Urothelium cell line (cell line): ENCODE results near the gene AGBL5.

Source experiments
- DNase-seq: peaks from one replicate; pipeline ENCODE4 v3.0.0; 2011; ENCODE audit warnings: low spot score, mixed read lengths
- FAIRE-seq: peaks from 2 replicates; lab custom pipeline; 2011; peaks lifted over from hg19 to GRCh38; lab: Jason Lieb, UNC

The AGBL5 gene

GRCh38 chr2:27050996-27051901 is at the start of gene AGBL5:
Gene AGBL5, plus strand, starts transcription at chr2:27051668. Its CDS starts 1,291 bp downstream, at chr2:27052959.
- peak; percentile 100 for DNase-seq
- FAIRE-seq, result peak; percentile 37

GRCh38 chr2:27001950-27002349 is 49.5 kb upstream of the AGBL5 start:
- FAIRE-seq (no peak), DNase-seq (no peak)

GRCh38 chr2:27003007-27003406 is 48.5 kb upstream of the AGBL5 start:
- FAIRE-seq (no peak), DNase-seq (no peak)

- DNase-seq, result no peak
Measured at GRCh38 chr2:27003857-27004256, 47.6 kb upstream of the AGBL5 start.

GRCh38 chr2:27006602-27007415 is 44.7 kb upstream of the AGBL5 start:
- DNase-seq, result no peak
- FAIRE-seq, result no peak

More at GRCh38 chr2:27003857-27004256, 47.6 kb upstream of the AGBL5 start:
- no peak for FAIRE-seq

GRCh38 chr2:27007416-27008374 is 43.8 kb upstream of the AGBL5 start:
- DNase-seq (no peak), FAIRE-seq (no peak)

GRCh38 chr2:27008678-27009077 is 42.8 kb upstream of the AGBL5 start:
- FAIRE-seq (no peak), DNase-seq (no peak)

GRCh38 chr2:27009083-27009482 is 42.4 kb upstream of the AGBL5 start:
- DNase-seq (no peak), FAIRE-seq (no peak)

GRCh38 chr2:27009716-27010115 is 41.8 kb upstream of the AGBL5 start:
- no peak for DNase-seq
- no peak for FAIRE-seq

GRCh38 chr2:27010139-27010538 is 41.3 kb upstream of the AGBL5 start:
- DNase-seq, result no peak
- no peak for FAIRE-seq

GRCh38 chr2:27013738-27014137 is 37.7 kb upstream of the AGBL5 start:
- FAIRE-seq, result peak; percentile 13
- DNase-seq, result no peak

- FAIRE-seq (peak; percentile 20), DNase-seq (no peak)
Measured at GRCh38 chr2:27014771-27015433, 36.6 kb upstream of the AGBL5 start.

- FAIRE-seq, result peak; percentile 52
- DNase-seq, result peak; percentile 72
Measured at GRCh38 chr2:27016801-27017325, 34.6 kb upstream of the AGBL5 start.

GRCh38 chr2:27018142-27018541 is 33.3 kb upstream of the AGBL5 start:
- FAIRE-seq (no peak), DNase-seq (no peak)

- FAIRE-seq (no peak), DNase-seq (no peak)
Measured at GRCh38 chr2:27019459-27019858, 32.0 kb upstream of the AGBL5 start.

- FAIRE-seq (no peak), DNase-seq (no peak)
Measured at GRCh38 chr2:27019931-27020855, 31.3 kb upstream of the AGBL5 start.

GRCh38 chr2:27021253-27022049 is 30.0 kb upstream of the AGBL5 start:
- DNase-seq (peak; percentile 25), FAIRE-seq (no peak)

- no peak for DNase-seq
- no peak for FAIRE-seq
Measured at GRCh38 chr2:27023740-27024139, 27.7 kb upstream of the AGBL5 start.
